ENCODE results near the gene GIT1. TPM values are rescaled to one million over a fixed set of nuclear protein-coding genes. Genes with fewer than 3 reads are reported as not detected.

Gene GIT1
- total and polyA plus RNA-seq, 2 of the 13 experiments (the other 11 are each of a cell fraction or from before 2014, with no cell fraction given) = 14.2 to 30.8 TPM

- H4K20me1 ChIP-seq (ENCODE audit: insufficient read depth, low read length) = no peaks in the 10 kb centered on the region
- peaks cover 3 to 33% of the 10 kb centered on the region in 2 experiments; a peak in 3 of 5 replicates for H3K27me3 ChIP-seq (ENCODE audit: control insufficient read depth in 1 of 2, insufficient read depth in 2 of 2, low read length in 2 of 2)
- 34% methylated on average over 5 of the region's 13 CpGs for WGBS (ENCODE audit: low lambda C conversion rate)
- H3K4me2 ChIP-seq (ENCODE audit: low read depth, low read length) = no peak overlapping the region
- no peak overlapping the region for H3K9ac ChIP-seq (ENCODE audit: insufficient read depth, low read depth, low read length)
- no peak overlapping the region for H3K27ac ChIP-seq (ENCODE audit: extremely low read length, insufficient read depth, low read length)
- no peaks in the 10 kb centered on the region for H3K79me2 ChIP-seq (ENCODE audit: insufficient read depth, low read length)
- FAIRE-seq (no peak), DNase-seq (ENCODE audit: low spot score) (no peak), ATAC-seq (no peak)
- peaks cover 43% of the 10 kb centered on the region for H3K4me1 ChIP-seq (ENCODE audit: insufficient read depth, low read length)
- POLR2A ChIA-PET = no interaction called here
- no peak overlapping the region for H3K4me3 ChIP-seq (replicated peaks in 1 of 3; ENCODE audit: insufficient read depth in 1 of 3, low read depth in 2 of 3, low read length in 3 of 3)
- no peaks in the 10 kb centered on the region for H3K36me3 ChIP-seq (replicated peaks in 1 of 2; ENCODE audit: control insufficient read depth in 1 of 2, insufficient read depth in 2 of 2, low read length in 2 of 2)
- H3K9me3 ChIP-seq (ENCODE audit: low read length) = no peaks in the 10 kb centered on the region
- no TSS peak for BruUV-seq (replicated peaks)
- no peak overlapping the region for H2AFZ ChIP-seq (ENCODE audit: low read length)
- peak; percentile 47; the same call in 1 of the 2 replicates for TF ChIP-seq ZNF263 (CRISPR knock-in tag; IDR thresholded peaks at IDR 0.05)
- TF ChIP-seq ZNF784 (CRISPR knock-in tag; IDR thresholded peaks at IDR 0.05; ENCODE audit: borderline replicate concordance) = no peak
- in situ Hi-C loops (cut with HindIII; ENCODE audit: extremely low pct_ligation_motif_present, low pct_unique_long_range_greater_than_20kb) = no loop called here
- intact Hi-C loops (cut with micrococcal nuclease; ENCODE audit: unreplicated experiment) = loop anchor here (10.0 kb wide), 1 partner anchor 223 kb away; no protein-coding TSS in a partner anchor
- CTCF ChIA-PET (ENCODE audit: low intra/inter-chr PET ratio, low total read pairs) = no interaction called here
These were observed 8.1 kb upstream of the GIT1 start for GRCh38 chr17:29597361-29598172.

GRCh38 chr17:29596811-29597210 is 7.4 kb upstream of the GIT1 start:
- H3K9me3 ChIP-seq (ENCODE audit: low read length) = no peaks in the 10 kb centered on the region
- H2AFZ ChIP-seq (ENCODE audit: low read length) = no peak overlapping the region
- H3K27ac ChIP-seq (ENCODE audit: extremely low read length, insufficient read depth, low read length) = no peak overlapping the region
- no TSS peak for BruUV-seq (replicated peaks)
- H3K27me3 ChIP-seq (ENCODE audit: control insufficient read depth in 1 of 2, insufficient read depth in 2 of 2, low read length in 2 of 2) = peaks cover 3 to 33% of the 10 kb centered on the region in 2 experiments; a peak in 3 of 5 replicates
- TF ChIP-seq ZNF432 (CRISPR knock-in tag; IDR thresholded peaks at IDR 0.05; ENCODE audit: borderline replicate concordance) (no peak), NR2F2 (IDR thresholded peaks at IDR 0.05; ENCODE audit: borderline replicate concordance, low read depth) (no peak)
- WGBS (ENCODE audit: low lambda C conversion rate) = 36% methylated on average over 4 of the region's 9 CpGs
- FAIRE-seq (no peak), ATAC-seq (no peak), DNase-seq (ENCODE audit: low spot score) (no peak)
- H3K79me2 ChIP-seq (ENCODE audit: insufficient read depth, low read length) = no peaks in the 10 kb centered on the region
- H3K36me3 ChIP-seq (replicated peaks in 1 of 2; ENCODE audit: control insufficient read depth in 1 of 2, insufficient read depth in 2 of 2, low read length in 2 of 2) = no peaks in the 10 kb centered on the region
- ChIA-PET POLR2A (no interaction called here), CTCF (ENCODE audit: low intra/inter-chr PET ratio, low total read pairs) (no interaction called here)
- in situ Hi-C loops (cut with HindIII; ENCODE audit: extremely low pct_ligation_motif_present, low pct_unique_long_range_greater_than_20kb) (no loop called here), intact Hi-C loops (cut with micrococcal nuclease; ENCODE audit: unreplicated experiment) (loop anchor here (10.0 kb wide), 1 partner anchor 222 kb away; no protein-coding TSS in a partner anchor)
- H3K4me1 ChIP-seq (ENCODE audit: insufficient read depth, low read length) = peaks cover 51% of the 10 kb centered on the region
- H3K9ac ChIP-seq (ENCODE audit: insufficient read depth, low read depth, low read length) = no peak overlapping the region
- H3K4me3 ChIP-seq (replicated peaks in 1 of 3; ENCODE audit: insufficient read depth in 1 of 3, low read depth in 2 of 3, low read length in 3 of 3) = no peak overlapping the region
- H3K4me2 ChIP-seq (ENCODE audit: low read depth, low read length) = no peak overlapping the region
- no peaks in the 10 kb centered on the region for H4K20me1 ChIP-seq (ENCODE audit: insufficient read depth, low read length)
